HG02571 (cell line): Measurements from ENCODE around the gene PPP1R9B.

Experiments
- ATAC-seq: cut with Tn5 transposase; IDR thresholded peaks from one replicate; pipeline ENCODE4 v1.9.1; 2021; ENCODE audit warnings: mild to moderate bottlenecking, moderate library complexity; ENCODE audit not compliant: unreplicated experiment

The PPP1R9B gene

GRCh38 chr17:50150354-50151040 is at the start of gene PPP1R9B:
TSS of gene PPP1R9B (minus strand) at chr17:50150677. CDS start at chr17:50150513, 164 bp downstream.
- no peak for ATAC-seq

DNA sequence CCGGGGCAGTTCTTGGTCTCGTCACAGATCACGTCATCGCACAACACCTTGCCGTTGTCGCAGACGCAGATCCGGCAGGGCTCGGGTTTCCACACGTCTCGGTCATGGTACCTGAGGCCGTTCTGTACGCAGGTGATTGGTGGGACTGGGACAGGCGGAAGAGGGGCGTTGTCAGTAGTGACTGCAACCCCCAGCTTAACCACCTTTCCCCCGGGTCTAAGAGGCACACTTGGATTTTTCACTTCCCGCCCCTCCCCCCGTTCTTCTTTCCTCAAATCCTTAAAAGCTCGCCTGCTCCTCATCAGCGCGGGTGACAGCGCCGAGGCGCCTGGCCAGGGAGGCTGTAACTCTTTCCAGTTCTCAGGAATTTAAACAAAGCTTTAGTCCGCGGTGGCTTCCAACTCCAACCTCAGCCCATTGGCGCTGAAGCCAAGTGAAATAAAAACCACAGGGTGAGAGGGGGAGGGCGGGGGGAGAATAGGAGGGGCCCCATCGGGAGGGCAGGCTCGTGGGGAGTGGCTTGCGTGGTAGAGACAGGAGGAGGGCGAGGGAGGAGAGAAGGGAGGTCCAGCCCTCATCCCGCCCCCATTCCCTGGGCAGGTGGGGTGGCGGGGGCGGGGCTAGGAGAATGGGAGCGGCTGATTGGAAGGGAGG is 49.5 kb upstream of the PPP1R9B start:
- ATAC-seq = no peak

GRCh38 chr17:50199211-50199802 is 48.8 kb upstream of the PPP1R9B start:
- ATAC-seq = no peak

DNA sequence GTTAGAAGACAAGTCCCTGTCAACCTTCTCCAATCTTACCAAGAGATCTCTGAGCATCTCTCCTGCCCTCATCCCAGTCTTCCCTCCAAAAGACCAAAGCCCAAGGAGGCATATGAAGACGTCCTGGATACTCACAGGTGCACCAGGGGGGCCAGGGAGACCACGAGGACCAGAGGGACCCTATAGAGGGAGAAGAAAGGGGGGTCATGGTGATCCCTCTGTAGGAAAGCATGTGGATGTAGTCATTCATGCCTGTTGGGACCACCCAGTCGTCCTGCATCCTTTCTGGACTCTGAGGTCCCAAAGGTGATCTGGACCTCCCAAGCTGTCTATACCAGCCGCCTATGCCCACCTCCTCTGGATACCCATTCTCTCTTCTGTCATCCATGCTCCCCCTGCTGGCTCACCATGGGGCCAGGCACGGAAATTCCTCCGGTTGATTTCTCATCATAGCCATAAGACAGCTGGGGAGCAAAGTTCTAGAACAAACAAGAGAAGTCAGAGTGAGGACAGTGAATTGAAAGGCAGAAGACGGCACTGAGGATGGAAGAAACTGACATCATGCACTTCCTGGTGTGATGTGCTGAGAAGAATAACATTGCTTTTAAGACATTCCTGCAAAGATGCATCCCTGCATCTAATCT is 47.7 kb upstream of the PPP1R9B start:
- ATAC-seq = no peak

- no peak for ATAC-seq
Observed at GRCh38 chr17:50196826-50197225, 46.3 kb upstream of the PPP1R9B start.

DNA sequence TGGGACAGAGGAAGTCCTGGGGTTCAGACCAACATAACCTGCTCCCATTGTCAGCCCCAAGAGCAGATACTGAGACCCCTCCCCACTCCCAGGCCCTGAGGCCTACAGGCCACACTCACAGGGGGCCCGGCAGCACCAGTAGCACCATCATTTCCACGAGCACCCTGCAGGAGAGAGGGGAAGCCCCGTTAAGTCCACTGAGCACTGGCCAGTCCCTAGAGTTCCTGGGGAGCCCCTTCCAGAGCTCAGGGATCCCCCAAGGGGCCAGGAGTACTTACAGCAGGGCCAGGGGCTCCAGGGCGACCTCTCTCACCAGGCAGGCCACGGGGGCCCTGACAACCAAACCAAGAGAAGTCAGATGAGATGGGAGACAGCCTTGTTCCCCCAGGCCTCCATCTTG is 45.6 kb upstream of the PPP1R9B start:
- ATAC-seq = no peak

DNA sequence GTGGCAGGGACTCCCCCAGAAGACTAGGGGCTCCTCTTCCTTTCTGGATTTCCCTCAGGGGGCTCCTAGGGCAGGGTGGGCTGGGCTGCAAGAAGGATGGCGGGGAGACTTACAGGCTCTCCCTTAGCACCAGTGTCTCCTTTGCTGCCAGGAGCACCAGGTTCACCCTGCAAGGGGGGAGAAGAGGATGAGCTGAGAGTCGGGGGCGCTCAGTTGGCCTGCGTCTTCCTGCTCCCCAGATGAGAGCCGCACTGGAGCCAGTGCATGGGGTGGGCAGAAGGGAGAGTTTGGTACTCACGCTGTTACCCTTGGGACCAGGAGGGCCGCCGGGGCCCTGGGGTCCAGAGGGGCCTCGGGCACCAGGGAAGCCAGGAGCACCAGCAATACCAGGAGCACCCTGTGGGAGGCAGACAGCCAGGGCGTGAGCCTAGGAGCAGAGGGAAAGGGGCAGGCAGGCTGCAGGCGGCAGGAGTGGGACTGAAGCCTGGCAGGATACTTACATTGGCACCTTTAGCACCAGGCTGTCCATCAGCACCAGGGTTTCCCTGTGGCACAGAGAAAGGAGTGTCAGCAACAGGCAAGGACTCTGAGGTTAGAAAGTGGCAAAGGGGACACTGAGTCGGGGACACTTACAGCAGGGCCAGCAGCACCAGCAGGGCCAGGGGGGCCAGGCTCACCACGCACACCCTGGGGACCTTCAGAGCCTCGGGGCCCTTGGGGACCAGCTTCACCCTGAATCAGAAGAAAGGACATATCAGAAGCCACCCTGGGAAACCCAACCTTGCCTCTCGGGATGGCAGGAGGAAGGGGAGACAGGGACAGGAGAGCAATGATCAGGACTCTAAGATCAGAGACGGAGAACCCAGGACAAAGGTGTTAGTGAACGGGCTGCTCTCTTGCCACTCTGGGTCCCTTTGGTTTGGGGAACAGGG is 44.7 kb upstream of the PPP1R9B start:
- no peak for ATAC-seq

DNA sequence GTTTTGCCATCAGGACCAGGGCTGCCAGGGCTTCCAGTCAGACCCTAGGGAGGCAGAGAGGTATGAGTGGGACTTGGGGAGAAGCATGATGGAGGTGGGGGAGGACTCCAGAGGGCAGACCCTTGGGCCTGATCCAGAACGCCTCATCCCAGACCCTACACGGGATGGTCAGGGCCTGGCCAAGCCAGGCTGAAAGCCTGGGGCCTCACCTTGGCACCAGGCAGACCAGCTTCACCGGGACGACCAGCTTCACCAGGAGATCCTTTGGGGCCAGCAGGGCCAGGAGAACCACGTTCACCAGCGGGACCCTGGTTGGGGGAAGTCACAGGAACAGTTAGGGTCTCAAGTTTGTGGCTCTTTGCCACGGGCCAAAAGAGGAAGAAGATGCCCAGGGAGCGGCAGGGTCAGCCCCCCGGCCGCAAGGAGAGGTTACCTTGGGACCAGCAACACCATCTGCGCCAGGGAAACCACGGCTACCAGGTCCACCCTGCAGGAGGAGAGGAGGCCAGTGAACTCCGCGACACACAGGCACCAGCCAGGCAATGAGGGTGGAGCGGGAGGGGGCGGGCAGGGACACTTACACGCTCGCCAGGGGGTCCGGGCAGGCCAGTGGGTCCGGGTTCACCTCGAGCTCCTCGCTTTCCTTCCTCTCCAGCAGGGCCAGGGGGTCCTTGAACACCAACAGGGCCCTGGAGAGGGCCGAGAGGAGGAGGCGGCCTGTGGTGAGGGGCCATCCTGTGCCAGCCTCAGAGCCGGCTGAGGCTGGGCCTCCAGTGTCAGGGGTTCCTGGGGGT is 43.9 kb upstream of the PPP1R9B start:
- ATAC-seq = no peak

DNA sequence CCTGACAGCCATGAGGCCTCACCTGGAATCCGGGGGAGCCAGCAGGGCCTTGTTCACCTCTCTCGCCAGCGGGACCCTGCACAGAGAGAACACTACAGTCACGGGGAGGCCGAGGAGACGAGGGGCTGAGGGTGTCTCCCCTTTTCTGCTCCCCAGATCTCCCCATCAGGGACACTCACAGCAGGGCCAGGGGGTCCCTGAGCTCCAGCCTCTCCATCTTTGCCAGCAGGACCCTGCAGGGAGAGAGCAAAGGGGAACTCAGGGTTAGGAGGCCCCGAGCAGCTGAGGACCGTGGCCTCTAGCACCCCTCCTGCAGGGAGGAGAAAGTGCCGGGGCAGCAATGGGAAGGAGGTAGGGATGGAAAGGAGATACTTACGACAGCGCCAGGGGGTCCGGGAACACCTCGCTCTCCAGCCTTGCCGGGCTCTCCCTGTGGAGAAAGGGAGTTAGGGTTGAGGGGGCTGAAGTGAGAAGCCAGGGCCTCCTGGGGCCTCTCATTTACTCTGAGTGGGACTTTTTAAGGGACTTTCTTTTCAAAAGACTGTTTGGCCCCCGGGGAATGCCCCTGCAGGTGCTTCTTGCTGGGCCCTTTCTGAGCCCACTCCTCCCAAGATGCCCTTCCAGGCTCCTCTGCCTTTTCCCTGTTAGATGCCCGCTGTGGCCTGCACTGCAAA is 42.3 kb upstream of the PPP1R9B start:
- no peak for ATAC-seq

GRCh38 chr17:50192144-50192617 is 41.7 kb upstream of the PPP1R9B start:
- ATAC-seq = no peak

GRCh38 chr17:50191359-50192143 is 41.1 kb upstream of the PPP1R9B start:
- ATAC-seq = no peak

GRCh38 chr17:50190603-50191358 is 40.3 kb upstream of the PPP1R9B start:
- ATAC-seq = no peak

- no peak for ATAC-seq
Observed at GRCh38 chr17:50190293-50190602, 39.8 kb upstream of the PPP1R9B start.

DNA sequence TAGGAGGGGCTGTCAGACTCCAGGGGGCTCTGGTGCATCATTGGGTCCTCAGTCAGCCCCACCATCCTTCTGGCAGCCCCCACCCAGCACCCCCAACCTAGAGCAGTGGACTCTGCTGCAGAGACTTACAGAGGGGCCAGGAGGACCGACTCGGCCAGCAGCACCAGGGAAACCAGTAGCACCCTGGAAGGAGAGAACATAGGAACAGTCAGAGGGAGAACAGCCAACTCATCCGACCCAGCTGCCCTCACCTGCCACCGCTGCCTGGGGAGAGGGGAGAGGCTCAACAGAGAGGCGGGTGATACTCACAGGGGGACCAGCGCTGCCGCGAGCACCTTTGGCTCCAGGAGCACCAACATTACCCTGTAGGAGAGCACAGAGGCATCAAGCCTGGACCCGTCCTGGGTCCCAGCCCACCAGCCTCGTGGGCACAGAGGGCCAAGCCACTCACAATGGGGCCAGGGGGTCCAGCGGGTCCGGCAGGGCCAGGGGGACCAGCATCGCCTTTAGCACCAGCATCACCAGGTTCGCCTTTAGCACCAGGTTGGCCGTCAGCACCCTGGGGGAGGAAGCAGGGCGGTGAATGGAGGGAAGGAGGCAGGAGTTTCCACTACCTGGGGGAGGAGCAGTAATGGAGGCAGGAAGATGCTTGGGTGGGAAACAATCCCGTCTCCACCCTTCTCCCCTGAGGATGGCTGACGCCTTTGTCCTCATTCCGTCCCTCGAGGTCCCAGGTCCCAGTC is 39.2 kb upstream of the PPP1R9B start:
- ATAC-seq = no peak

DNA sequence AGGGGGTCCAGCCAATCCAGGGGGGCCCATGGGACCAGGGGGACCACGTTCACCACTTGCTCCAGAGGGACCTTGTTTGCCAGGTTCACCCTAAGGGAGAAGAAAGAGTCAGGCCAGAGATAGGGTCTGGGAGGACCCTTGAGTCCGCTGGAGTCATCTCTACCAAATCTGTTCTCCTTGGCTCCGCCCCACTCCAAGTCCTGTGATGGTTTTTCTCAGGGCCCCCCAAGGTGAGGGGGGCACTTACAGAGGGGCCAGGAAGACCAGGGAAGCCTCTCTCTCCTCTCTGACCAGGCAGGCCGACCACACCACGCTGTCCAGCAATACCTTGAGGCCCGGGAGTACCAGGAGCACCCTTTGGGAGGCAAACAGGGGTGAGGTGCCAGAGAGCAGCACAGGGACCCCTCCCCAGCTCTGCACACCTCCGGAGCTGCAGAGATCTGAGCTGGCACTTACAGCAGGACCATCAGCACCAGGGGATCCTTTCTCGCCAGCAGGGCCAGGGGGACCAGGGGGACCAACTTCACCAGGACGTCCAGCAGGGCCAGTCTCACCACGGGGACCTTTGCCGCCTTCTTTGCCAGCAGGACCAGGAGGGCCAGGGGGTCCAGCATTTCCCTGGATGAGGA is 38.6 kb upstream of the PPP1R9B start:
- no peak for ATAC-seq

DNA sequence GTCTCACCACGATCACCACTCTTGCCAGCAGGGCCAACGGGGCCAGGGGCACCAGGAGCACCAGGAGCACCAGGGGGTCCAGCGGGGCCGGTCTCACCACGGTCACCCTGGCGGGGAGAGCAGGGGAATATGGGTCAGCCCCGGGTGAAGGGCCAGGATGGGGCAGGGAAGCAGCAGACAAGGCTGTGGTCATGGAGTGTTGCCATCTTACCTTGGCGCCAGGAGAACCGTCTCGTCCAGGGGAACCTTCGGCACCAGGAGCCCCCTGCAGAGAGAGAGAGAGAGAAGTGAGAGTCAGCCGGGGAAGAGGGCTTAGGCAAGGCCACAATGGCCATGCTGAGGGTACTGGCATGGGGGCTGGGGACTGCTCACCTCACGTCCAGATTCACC is 38.0 kb upstream of the PPP1R9B start:
- no peak for ATAC-seq
